OCI-M1 (cell line): ENCODE measurements around the gene C1orf198.

Experiments
- DNase-seq: peaks from one replicate; lab custom pipeline; 2025; lab: John Stamatoyannopoulos, UW

C1orf198 gene

GRCh38 chr1:230892018-230892491 is 23.7 kb upstream of the C1orf198 start:
- no peak for DNase-seq

GRCh38 chr1:230891413-230891812 is 23.1 kb upstream of the C1orf198 start:
- no peak for DNase-seq

GRCh38 chr1:230884646-230885045 is 16.3 kb upstream of the C1orf198 start:
- no peak for DNase-seq

- no peak for DNase-seq
Observed at GRCh38 chr1:230883967-230884366, 15.6 kb upstream of the C1orf198 start.

GRCh38 chr1:230879778-230880177 is 11.5 kb upstream of the C1orf198 start:
- DNase-seq = no peak

- DNase-seq = no peak
Observed at GRCh38 chr1:230878591-230878990, 10.3 kb upstream of the C1orf198 start.

- no peak for DNase-seq
Observed at GRCh38 chr1:230877924-230878590, 9.7 kb upstream of the C1orf198 start.

- no peak for DNase-seq
Observed at GRCh38 chr1:230877146-230877923, 9.0 kb upstream of the C1orf198 start.

- DNase-seq = no peak
Observed at GRCh38 chr1:230876660-230877059, 8.3 kb upstream of the C1orf198 start.

- DNase-seq = no peak
Observed at GRCh38 chr1:230875370-230875769, 7.0 kb upstream of the C1orf198 start.

- DNase-seq = no peak
Observed at GRCh38 chr1:230870916-230871315, 2.6 kb upstream of the C1orf198 start.

GRCh38 chr1:230869500-230869899 is 1.2 kb upstream of the C1orf198 start:
- no peak for DNase-seq

- peak; percentile 64 for DNase-seq
Observed at GRCh38 chr1:230868736-230869385, 540 bp upstream of the C1orf198 start.

GRCh38 chr1:230867101-230867902 is 1.0 kb downstream of the C1orf198 start:
- no peak for DNase-seq

GRCh38 chr1:230866171-230867070 is 1.9 kb downstream of the C1orf198 start:
- DNase-seq = peak; percentile 12

GRCh38 chr1:230865062-230865817 is 3.1 kb downstream of the C1orf198 start:
- DNase-seq = no peak

GRCh38 chr1:230864441-230864840 is 3.9 kb downstream of the C1orf198 start:
- DNase-seq = no peak

GRCh38 chr1:230863449-230863848 is 4.9 kb downstream of the C1orf198 start:
- DNase-seq = peak; percentile 56

- no peak for DNase-seq
Observed at GRCh38 chr1:230861970-230862595, 6.2 kb downstream of the C1orf198 start.

- DNase-seq = no peak
Observed at GRCh38 chr1:230861489-230861888, 6.8 kb downstream of the C1orf198 start.
